Body of pancreas (tissue), 4 donors: Measurements from ENCODE around the gene GPR183.

Experiments used
- POLR2A ChIP-seq, 3 donors: fragments of 450-650 bp; IDR thresholded peaks; one replicate each; pipeline ENCODE4 v1.6.1; 2016; ENCODE audit warnings: antibody characterized with exemption in 3 of 3, mild to moderate bottlenecking in 2 of 3
- TF ChIP-seq, protein P1 (sequence below), 7 experiments: fragments of 450-650 bp in 4 of 7; fragments of 200-600 bp in 3 of 7; sonication (generic) in 3 of 7; IDR thresholded peaks; one replicate each; pipeline ENCODE4 v1.5.1; 2016 to 2019; ENCODE audit warnings: antibody characterized with exemption in 7 of 7

DNA sequence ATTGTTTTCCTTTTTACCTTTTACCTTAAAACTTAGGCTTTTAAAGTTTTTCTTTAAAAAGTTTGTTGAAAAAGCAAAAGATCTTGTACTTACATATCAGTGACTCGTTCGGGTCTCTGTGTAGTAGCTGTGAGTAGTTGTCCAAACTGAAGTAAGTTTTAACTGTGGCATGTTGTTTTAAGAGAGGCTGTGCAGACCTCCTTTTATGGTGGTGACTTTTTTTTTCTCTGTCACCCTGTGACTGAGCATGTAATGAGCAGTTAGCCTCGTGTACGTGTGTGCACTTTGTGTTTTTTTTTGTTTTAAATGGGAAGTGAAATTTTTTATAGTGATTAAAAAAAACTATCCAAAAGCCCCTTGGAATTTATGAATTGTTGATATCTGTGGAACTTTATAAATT, at the start of gene GPR183:
- TF ChIP-seq, protein P1, sequence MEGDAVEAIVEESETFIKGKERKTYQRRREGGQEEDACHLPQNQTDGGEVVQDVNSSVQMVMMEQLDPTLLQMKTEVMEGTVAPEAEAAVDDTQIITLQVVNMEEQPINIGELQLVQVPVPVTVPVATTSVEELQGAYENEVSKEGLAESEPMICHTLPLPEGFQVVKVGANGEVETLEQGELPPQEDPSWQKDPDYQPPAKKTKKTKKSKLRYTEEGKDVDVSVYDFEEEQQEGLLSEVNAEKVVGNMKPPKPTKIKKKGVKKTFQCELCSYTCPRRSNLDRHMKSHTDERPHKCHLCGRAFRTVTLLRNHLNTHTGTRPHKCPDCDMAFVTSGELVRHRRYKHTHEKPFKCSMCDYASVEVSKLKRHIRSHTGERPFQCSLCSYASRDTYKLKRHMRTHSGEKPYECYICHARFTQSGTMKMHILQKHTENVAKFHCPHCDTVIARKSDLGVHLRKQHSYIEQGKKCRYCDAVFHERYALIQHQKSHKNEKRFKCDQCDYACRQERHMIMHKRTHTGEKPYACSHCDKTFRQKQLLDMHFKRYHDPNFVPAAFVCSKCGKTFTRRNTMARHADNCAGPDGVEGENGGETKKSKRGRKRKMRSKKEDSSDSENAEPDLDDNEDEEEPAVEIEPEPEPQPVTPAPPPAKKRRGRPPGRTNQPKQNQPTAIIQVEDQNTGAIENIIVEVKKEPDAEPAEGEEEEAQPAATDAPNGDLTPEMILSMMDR (IDR thresholded peaks at IDR 0.05): no peak
- peak in 2 of 3 donors; percentile 18 to 68 for TF ChIP-seq POLR2A (IDR thresholded peaks at IDR 0.05)
